ENCODE measurements around the gene KIFAP3. TPM values are rescaled to one million over a fixed set of nuclear protein-coding genes. Genes with fewer than 3 reads are reported as not detected.

KIFAP3 gene
- total RNA-seq, 1 donor from 2014 or later = 55.9 TPM

- intact Hi-C loops (cut with micrococcal nuclease) = no loop called here
- Histone ChIP-seq H3K4me1 (peaks cover 5% of the 10 kb centered on the region), H3K4me3 (no peak overlapping the region), H3K27me3 (ENCODE audit: low read depth) (no peaks in the 10 kb centered on the region), H3K27ac (replicated peaks) (no peak overlapping the region), H3K36me3 (peaks cover 10% of the 10 kb centered on the region), H3K9me3 (replicated peaks) (no peaks in the 10 kb centered on the region)
- DNase-seq = no peak
- no peak for TF ChIP-seq CTCF (IDR thresholded peaks at IDR 0.05; ENCODE audit: borderline replicate concordance)
Measured at GRCh38 chr1:169995993-169996392, 78.5 kb downstream of the KIFAP3 start.

GRCh38 chr1:169989246-169989645, 85.2 kb downstream of the KIFAP3 start:
- peaks cover 4% of the 10 kb centered on the region for H3K36me3 ChIP-seq
- no peaks in the 10 kb centered on the region for H3K4me1 ChIP-seq
- H3K27me3 ChIP-seq (ENCODE audit: low read depth) = no peaks in the 10 kb centered on the region
- no peak overlapping the region for H3K4me3 ChIP-seq
- no peak for DNase-seq
- intact Hi-C loops (cut with micrococcal nuclease) = no loop called here
- H3K27ac ChIP-seq (replicated peaks) = no peak overlapping the region
- TF ChIP-seq CTCF (IDR thresholded peaks at IDR 0.05; ENCODE audit: borderline replicate concordance) = no peak
- H3K9me3 ChIP-seq (replicated peaks) = no peaks in the 10 kb centered on the region

- no peaks in the 10 kb centered on the region for H3K27me3 ChIP-seq (ENCODE audit: low read depth)
- H3K4me1 ChIP-seq = no peaks in the 10 kb centered on the region
- H3K4me3 ChIP-seq = no peak overlapping the region
- TF ChIP-seq CTCF (IDR thresholded peaks at IDR 0.05; ENCODE audit: borderline replicate concordance) = no peak
- H3K27ac ChIP-seq (replicated peaks) = no peak overlapping the region
- DNase-seq = no peak
- H3K9me3 ChIP-seq (replicated peaks) = no peaks in the 10 kb centered on the region
- intact Hi-C loops (cut with micrococcal nuclease) = no loop called here
- peaks cover 24% of the 10 kb centered on the region for H3K36me3 ChIP-seq
Measured at GRCh38 chr1:169985757-169986156, 88.7 kb downstream of the KIFAP3 start.

- DNase-seq = no peak
- H3K27me3 ChIP-seq (ENCODE audit: low read depth) = no peaks in the 10 kb centered on the region
- H3K4me1 ChIP-seq = no peaks in the 10 kb centered on the region
- H3K27ac ChIP-seq (replicated peaks) = no peak overlapping the region
- H3K9me3 ChIP-seq (replicated peaks) = no peaks in the 10 kb centered on the region
- H3K36me3 ChIP-seq = peaks cover 39% of the 10 kb centered on the region
- intact Hi-C loops (cut with micrococcal nuclease) = no loop called here
- no peak overlapping the region for H3K4me3 ChIP-seq
- no peak for TF ChIP-seq CTCF (IDR thresholded peaks at IDR 0.05; ENCODE audit: borderline replicate concordance)
Measured at GRCh38 chr1:169974067-169974466, 100.4 kb downstream of the KIFAP3 start.

- no peak for TF ChIP-seq CTCF (IDR thresholded peaks at IDR 0.05; ENCODE audit: borderline replicate concordance)
- Histone ChIP-seq H3K9me3 (replicated peaks) (no peaks in the 10 kb centered on the region), H3K4me1 (no peaks in the 10 kb centered on the region), H3K36me3 (peaks cover 19% of the 10 kb centered on the region), H3K27ac (replicated peaks) (no peak overlapping the region), H3K4me3 (no peak overlapping the region), H3K27me3 (ENCODE audit: low read depth) (no peaks in the 10 kb centered on the region)
- no peak for DNase-seq
- intact Hi-C loops (cut with micrococcal nuclease) = no loop called here
Measured at GRCh38 chr1:169970114-169970513, 104.4 kb downstream of the KIFAP3 start.

GRCh38 chr1:169968174-169968573, 106.3 kb downstream of the KIFAP3 start:
- no peak for TF ChIP-seq CTCF (IDR thresholded peaks at IDR 0.05; ENCODE audit: borderline replicate concordance)
- peaks cover 20% of the 10 kb centered on the region for H3K36me3 ChIP-seq
- intact Hi-C loops (cut with micrococcal nuclease) = no loop called here
- DNase-seq = no peak
- H3K9me3 ChIP-seq (replicated peaks) = no peaks in the 10 kb centered on the region
- H3K4me1 ChIP-seq = no peaks in the 10 kb centered on the region
- no peak overlapping the region for H3K4me3 ChIP-seq
- H3K27ac ChIP-seq (replicated peaks) = no peak overlapping the region
- no peaks in the 10 kb centered on the region for H3K27me3 ChIP-seq (ENCODE audit: low read depth)

Measured in left ventricle myocardium inferior (tissue), 1 donor.